H1 (cell line): ENCODE results near the gene PSMA2. TPM values are rescaled to one million over a fixed set of nuclear protein-coding genes. Genes with fewer than 3 reads are reported as not detected.
A peak's percentile ranks its signal among the peaks of the same experiment; 100 is the strongest.

Experiments used
- CTCF ChIA-PET: fragments of 300-600 bp; sonication (Branson Sonifier 250); formaldehyde crosslinking; loops from one replicate; lab custom pipeline; 2021; ENCODE audit not compliant: partially characterized antibody; lab: Charles Lee
- POLR2A ChIA-PET: fragments of 300-600 bp; sonication (Branson Sonifier 250); formaldehyde crosslinking; loops from one replicate; lab custom pipeline; 2021; ENCODE audit warnings: inconsistent platforms; ENCODE audit not compliant: partially characterized antibody; lab: Charles Lee
- DNase-seq, 2 experiments: peaks; one replicate each; pipeline versions ENCODE4 v3.0.0 to v3.0.0-alpha.2; 2010 to 2022; ENCODE audit warnings: low spot score in 2 of 2, low read depth in 1 of 2, mixed read lengths in 1 of 2
- FAIRE-seq: peaks from 2 replicates; lab custom pipeline; 2011; peaks lifted over from hg19 to GRCh38; lab: Jason Lieb, UNC
- H2AFZ ChIP-seq: 2 replicates; pipeline ENCODE4 v1.8.1; 2012; ENCODE audit warnings: low read length, inconsistent platforms
- H2AK5ac ChIP-seq: 2 replicates; pipeline ENCODE4 v1.6.1; 2013; ENCODE audit warnings: low read depth, low read length
- H2BK120ac ChIP-seq: replicated peaks from 2 replicates; pipeline ENCODE3; 2013; ENCODE audit warnings: low read depth, low read length, inconsistent platforms
- H2BK12ac ChIP-seq: 2 replicates; pipeline ENCODE4 v1.6.1; 2013; ENCODE audit warnings: low read depth, low read length
- H2BK15ac ChIP-seq: 2 replicates; pipeline ENCODE4 v1.6.1; 2013; ENCODE audit warnings: low read length
- H2BK20ac ChIP-seq: 2 replicates; pipeline ENCODE4 v1.6.1; 2013; ENCODE audit warnings: low read length
- H2BK5ac ChIP-seq: 2 replicates; pipeline ENCODE4 v1.6.1; 2013; ENCODE audit warnings: low read depth, low read length
- H3K14ac ChIP-seq: 2 replicates; pipeline ENCODE4 v1.6.1; 2013; ENCODE audit warnings: inconsistent platforms; ENCODE audit not compliant: insufficient read length
- H3K18ac ChIP-seq: 2 replicates; pipeline ENCODE4 v1.6.1; 2013; ENCODE audit warnings: low read length; ENCODE audit errors: extremely low read depth
- H3K23ac ChIP-seq: 2 replicates; pipeline ENCODE4 v1.6.1; 2013; ENCODE audit warnings: inconsistent platforms; ENCODE audit not compliant: insufficient read length
- H3K23me2 ChIP-seq: 2 replicates; pipeline ENCODE4 v1.6.1; 2013; ENCODE audit warnings: low read depth, low read length
- H3K27ac ChIP-seq: 2 replicates; pipeline ENCODE4 v1.6.1; 2011; ENCODE audit warnings: low read depth, low read length, inconsistent platforms
- H3K27me3 ChIP-seq, 4 experiments: replicated peaks in 1 of 4; 1 replicate in 1 of 4; 2 replicates in 3 of 4; pipeline versions ENCODE4 v1.6.1 to v1.8.1; 2011 to 2013; ENCODE audit warnings: low read length in 3 of 4, mild to moderate bottlenecking in 3 of 4, inconsistent platforms in 2 of 4, mixed read lengths in 2 of 4, moderate library complexity in 1 of 4; ENCODE audit not compliant: control insufficient read depth in 3 of 4, insufficient read depth in 3 of 4; ENCODE audit errors: extremely low read depth in 1 of 4
- H3K36me3 ChIP-seq, 4 experiments: 2 replicates each; pipeline versions ENCODE4 v1.6.1 to v1.8.1; 2011 to 2013; ENCODE audit warnings: mild to moderate bottlenecking in 4 of 4, low read length in 3 of 4, moderate library complexity in 2 of 4, control low read depth in 1 of 4, inconsistent platforms in 1 of 4; ENCODE audit not compliant: insufficient read depth in 4 of 4, control insufficient read depth in 2 of 4
- H3K4ac ChIP-seq: replicated peaks from 2 replicates; pipeline ENCODE3; 2013; ENCODE audit warnings: low read length, low read depth, mixed read lengths, inconsistent platforms; ENCODE audit not compliant: insufficient read length
- H3K4me1 ChIP-seq, 4 experiments: replicated peaks in 1 of 4; 1 replicate in 1 of 4; 2 replicates in 3 of 4; pipeline versions ENCODE4 v1.6.1 to v1.8.1; 2011 to 2013; ENCODE audit warnings: low read length in 3 of 4, inconsistent platforms in 2 of 4, mixed read lengths in 1 of 4; ENCODE audit not compliant: insufficient read depth in 4 of 4, control insufficient read depth in 3 of 4
- H3K4me2 ChIP-seq, 2 experiments: 2 replicates each; pipeline versions ENCODE4 v1.6.1 to v1.8.1; 2011 to 2013; ENCODE audit warnings: low read depth in 2 of 2, low read length in 2 of 2, control low read depth in 1 of 2, inconsistent platforms in 1 of 2, mild to moderate bottlenecking in 1 of 2; ENCODE audit not compliant: insufficient read depth in 1 of 2
- H3K4me3 ChIP-seq, 4 experiments: fragments of 200-600, 300-600 bp in 1 of 4; sonication (generic), shearing (Covaris generic), sonication (Bioruptor Twin) in 1 of 4; 2 replicates each; pipeline versions ENCODE4 v1.5.1 to v1.8.1; 2011 to 2016; ENCODE audit warnings: low read length in 4 of 4, low read depth in 3 of 4, control low read depth in 2 of 4, inconsistent platforms in 2 of 4, mild to moderate bottlenecking in 2 of 4, mixed read lengths in 1 of 4, moderate library complexity in 1 of 4; ENCODE audit not compliant: insufficient read depth in 2 of 4; ENCODE audit errors: extremely low read depth in 1 of 4
- H3K56ac ChIP-seq: replicated peaks from 2 replicates; pipeline ENCODE3; 2013; ENCODE audit warnings: low read depth, mild to moderate bottlenecking, mixed read lengths, low read length, inconsistent platforms; ENCODE audit not compliant: insufficient read length
- H3K79me1 ChIP-seq: 2 replicates; pipeline ENCODE4 v1.6.1; 2013; ENCODE audit warnings: low read depth, low read length, control low read depth
- H3K79me2 ChIP-seq, 2 experiments: 2 replicates each; pipeline versions ENCODE4 v1.6.1 to v1.8.1; 2012 to 2013; ENCODE audit warnings: low read length in 2 of 2, mild to moderate bottlenecking in 2 of 2, inconsistent platforms in 1 of 2; ENCODE audit not compliant: insufficient read depth in 2 of 2, control insufficient read depth in 1 of 2
- H3K9ac ChIP-seq, 4 experiments: replicated peaks in 1 of 4; 1 replicate in 1 of 4; 2 replicates in 3 of 4; pipeline versions ENCODE4 v1.6.1 to v1.8.1; 2011 to 2013; ENCODE audit warnings: low read depth in 3 of 4, low read length in 3 of 4, control low read depth in 2 of 4, mild to moderate bottlenecking in 2 of 4, moderate library complexity in 2 of 4, inconsistent platforms in 1 of 4; ENCODE audit errors: extremely low read depth in 1 of 4
- H3K9me3 ChIP-seq, 2 experiments: 2 replicates each; pipeline versions ENCODE4 v1.6.1 to v1.8.1; 2012 to 2013; ENCODE audit warnings: mild to moderate bottlenecking in 2 of 2, moderate library complexity in 2 of 2, control low read depth in 1 of 2, inconsistent platforms in 1 of 2, low read depth in 1 of 2, low read length in 1 of 2, mixed read lengths in 1 of 2; ENCODE audit not compliant: insufficient read depth in 2 of 2
- H4K20me1 ChIP-seq, 2 experiments: replicated peaks in 1 of 2; 2 replicates each; pipeline versions ENCODE3 to v1.8.1; 2011 to 2013; ENCODE audit warnings: inconsistent platforms in 2 of 2, low read length in 2 of 2, mild to moderate bottlenecking in 1 of 2; ENCODE audit not compliant: insufficient read depth in 2 of 2, control insufficient read depth in 1 of 2
- H4K5ac ChIP-seq: 2 replicates; pipeline ENCODE4 v1.6.1; 2013; ENCODE audit warnings: low read length, low read depth, mixed read lengths, inconsistent platforms; ENCODE audit not compliant: insufficient read length
- H4K8ac ChIP-seq: 2 replicates; pipeline ENCODE4 v1.8.0; 2013; ENCODE audit warnings: mild to moderate bottlenecking, moderate library complexity, low read length, inconsistent platforms; ENCODE audit not compliant: insufficient read depth; ENCODE audit errors: extremely low read depth
- H4K91ac ChIP-seq: replicated peaks from 2 replicates; pipeline ENCODE3; 2013; ENCODE audit warnings: low read length, mixed read lengths, inconsistent platforms; ENCODE audit not compliant: insufficient read length
- CREB1 ChIP-seq: IDR thresholded peaks from 2 replicates; pipeline ENCODE4 v1.6.1; 2012; ENCODE audit warnings: inconsistent platforms
- POLR2A ChIP-seq, 2 experiments: IDR thresholded peaks; 1 replicate in 1 of 2; 2 replicates in 1 of 2; pipeline ENCODE4 v1.6.1; 2011; ENCODE audit warnings: low read depth in 2 of 2, low read length in 2 of 2, mild to moderate bottlenecking in 2 of 2; ENCODE audit errors: control extremely low read depth in 1 of 2
- POLR2AphosphoS5 ChIP-seq: IDR thresholded peaks from 2 replicates; pipeline ENCODE4 v1.6.1; 2011; ENCODE audit warnings: low read depth, low read length
- RAD21 ChIP-seq, 2 experiments: IDR thresholded peaks in 1 of 2; conservative IDR thresholded peaks in 1 of 2; 2 replicates each; pipeline ENCODE4 v1.6.1; 2011; ENCODE audit warnings: low read depth in 2 of 2, low read length in 2 of 2, improper control_type of control experiment in 1 of 2, inconsistent platforms in 1 of 2, mild to moderate bottlenecking in 1 of 2, moderate library complexity in 1 of 2
- WGBS, 2 experiments: shearing (Covaris generic) in 1 of 2; methylation state at CpG; one replicate each; pipeline versions ENCODE4 v1.1.6 to v1.1.7; 2013 to 2015; ENCODE audit warnings: low lambda C conversion rate in 2 of 2, mixed read lengths in 2 of 2, inconsistent platforms in 1 of 2, low coverage in 1 of 2, missing lambda C conversion rate in 1 of 2; ENCODE audit not compliant: insufficient replicate concordance in 2 of 2, insufficient coverage in 1 of 2, insufficient read length in 1 of 2; ENCODE audit errors: extremely low coverage in 1 of 2, missing lambda C conversion rate in 1 of 2; 5-methylcytosine and 5-hydroxymethylcytosine counted together
- polyA plus RNA-seq, 7 experiments: library from polyadenylated mRNA; depleted of rRNA in 3 of 7; stranded (reverse) in 5 of 7; unstranded in 2 of 7; fragments of >200 nt in 5 of 7; fragments of 200-250 nt in 2 of 7; gene quantifications; 1 replicate in 5 of 7; 2 replicates in 1 of 7; 4 replicates in 1 of 7; pipeline versions ENCODE4 v1.2.1 to v1.2.3, GENCODE V29; 2011 to 2013; ENCODE audit warnings: missing spikeins in 2 of 7, mixed read lengths in 2 of 7
- total RNA-seq: library from RNA; stranded (reverse); fragmentation: NEBNext Ultra II Directional; extraction: Animal tissue kit (Norgen Biotek cat#: 25700); gene quantifications from 2 replicates; pipeline ENCODE4 v1.2.1, GENCODE V29; 2021
- TF ChIP-seq, protein P1 (sequence below), 3 experiments: IDR thresholded peaks; 1 replicate in 2 of 3; 2 replicates in 1 of 3; pipeline versions ENCODE4 v1.5.1 to v1.6.1; 2011; ENCODE audit warnings: low read length in 3 of 3, mild to moderate bottlenecking in 3 of 3, inconsistent platforms in 2 of 3, low read depth in 1 of 3, moderate library complexity in 1 of 3; ENCODE audit not compliant: insufficient read depth in 1 of 3; ENCODE audit errors: control extremely low read depth in 1 of 3

Gene PSMA2
- total and polyA plus RNA-seq, 2 of the 8 experiments (the other 6 are each of a cell fraction or from before 2014, with no cell fraction given): 211 to 259 TPM

DNA sequence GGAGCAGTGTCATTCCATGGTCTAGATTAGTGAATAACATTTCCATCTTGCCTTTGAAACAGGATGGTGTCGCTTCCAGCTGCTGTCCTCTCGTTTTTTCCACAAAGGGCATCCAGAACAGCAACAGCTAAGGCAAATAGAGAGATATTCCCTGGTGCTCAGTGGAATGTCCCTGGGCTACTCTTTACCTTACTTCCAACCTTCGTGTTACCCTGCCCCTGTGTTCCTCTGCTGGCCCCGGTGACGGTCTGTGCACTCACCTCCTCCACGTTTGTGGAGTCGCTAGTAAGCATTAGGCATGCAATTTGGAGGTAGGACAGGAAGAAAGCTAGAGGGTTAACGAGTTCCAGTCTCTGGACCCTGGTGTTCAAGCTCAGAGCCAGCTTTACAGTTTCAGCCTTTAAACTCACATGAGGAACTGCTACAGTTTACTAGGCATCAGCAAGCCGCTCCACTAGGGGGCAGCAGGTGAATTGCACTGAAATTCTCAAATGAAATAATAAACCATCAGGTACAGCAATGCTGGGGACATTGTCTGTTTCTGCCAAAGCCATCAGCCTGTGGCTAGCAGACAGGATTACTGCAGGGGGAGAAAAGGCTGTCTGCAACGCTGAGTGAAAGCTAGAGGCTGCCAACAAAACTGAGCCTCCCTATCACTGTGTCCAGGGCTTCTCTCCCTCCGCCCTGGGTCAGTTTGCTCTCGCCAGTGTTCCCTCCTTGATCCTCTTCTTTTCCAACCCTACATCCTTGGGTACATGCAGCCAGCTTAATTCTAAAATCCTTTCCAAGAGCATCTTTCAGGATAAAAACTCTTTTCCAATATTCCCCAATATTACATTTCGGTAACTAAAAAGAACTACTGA lies 9.2 kb upstream of the PSMA2 start:
- no peak overlapping the region for H4K8ac ChIP-seq
- FAIRE-seq (peak; percentile 94), DNase-seq (peak; percentile 65 to 92)
- H3K79me2 ChIP-seq: no peaks in the 10 kb centered on the region
- H3K27ac ChIP-seq: no peak overlapping the region
- H2BK5ac ChIP-seq: no peak overlapping the region
- no peak overlapping the region for H2BK120ac ChIP-seq
- H2BK12ac ChIP-seq: peak overlapping the region; percentile 7; the same call in 1 of the 2 replicates
- no peaks in the 10 kb centered on the region for H4K20me1 ChIP-seq
- H3K4me3 ChIP-seq: no peak overlapping the region
- 54% methylated on average over 13 of the region's 13 CpGs; no CpG with 5 or more reads in 1 of the 2 experiments for WGBS, 2 experiments
- no peak overlapping the region for H2AK5ac ChIP-seq
- H3K4me1 ChIP-seq: no peaks in the 10 kb centered on the region; a peak in 1 of 7 replicates
- CTCF ChIA-PET: interaction anchor here (0.6 to 2.0 kb wide), 57 partner anchors 8 to 900 kb away, joined by 3 to 20 read pairs (median 3); partner anchors contain the start of genes MRPL32 and STK17A
- no peak overlapping the region for H3K4ac ChIP-seq
- H3K79me1 ChIP-seq: no peaks in the 10 kb centered on the region
- H3K4me2 ChIP-seq: no peak overlapping the region
- POLR2A ChIA-PET: interaction anchor here (0.6 to 2.2 kb wide), 7 partner anchors 9 to 455 kb away, joined by 3 to 13 read pairs (median 3); partner anchors contain the start of genes MRPL32 and PSMA2
- no peaks in the 10 kb centered on the region; the same call in 1 of the 2 replicates for H3K23me2 ChIP-seq
- no peak overlapping the region for H2BK20ac ChIP-seq
- H2AFZ ChIP-seq: no peak overlapping the region
- no peak overlapping the region for H3K23ac ChIP-seq
- no peaks in the 10 kb centered on the region for H3K9me3 ChIP-seq
- H2BK15ac ChIP-seq: no peak overlapping the region
- no peak overlapping the region for H3K14ac ChIP-seq
- H3K18ac ChIP-seq: no peak overlapping the region
- H3K36me3 ChIP-seq: peaks cover 4 to 37% (median 19%) of the 10 kb centered on the region in 4 experiments; a peak in 7 of 8 replicates
- peak; percentile 96 for TF ChIP-seq RAD21 (IDR thresholded peaks at IDR 0.05 in 1 of 2, conservative IDR thresholded peaks at IDR 0.05 in 1 of 2; ENCODE audit: low read depth in 2 of 2, low read length in 2 of 2)
- TF ChIP-seq, protein P1, sequence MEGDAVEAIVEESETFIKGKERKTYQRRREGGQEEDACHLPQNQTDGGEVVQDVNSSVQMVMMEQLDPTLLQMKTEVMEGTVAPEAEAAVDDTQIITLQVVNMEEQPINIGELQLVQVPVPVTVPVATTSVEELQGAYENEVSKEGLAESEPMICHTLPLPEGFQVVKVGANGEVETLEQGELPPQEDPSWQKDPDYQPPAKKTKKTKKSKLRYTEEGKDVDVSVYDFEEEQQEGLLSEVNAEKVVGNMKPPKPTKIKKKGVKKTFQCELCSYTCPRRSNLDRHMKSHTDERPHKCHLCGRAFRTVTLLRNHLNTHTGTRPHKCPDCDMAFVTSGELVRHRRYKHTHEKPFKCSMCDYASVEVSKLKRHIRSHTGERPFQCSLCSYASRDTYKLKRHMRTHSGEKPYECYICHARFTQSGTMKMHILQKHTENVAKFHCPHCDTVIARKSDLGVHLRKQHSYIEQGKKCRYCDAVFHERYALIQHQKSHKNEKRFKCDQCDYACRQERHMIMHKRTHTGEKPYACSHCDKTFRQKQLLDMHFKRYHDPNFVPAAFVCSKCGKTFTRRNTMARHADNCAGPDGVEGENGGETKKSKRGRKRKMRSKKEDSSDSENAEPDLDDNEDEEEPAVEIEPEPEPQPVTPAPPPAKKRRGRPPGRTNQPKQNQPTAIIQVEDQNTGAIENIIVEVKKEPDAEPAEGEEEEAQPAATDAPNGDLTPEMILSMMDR (IDR thresholded peaks at IDR 0.05; ENCODE audit: control extremely low read depth in 1 of 3, insufficient read depth in 1 of 3, low read depth in 1 of 3, low read length in 3 of 3): peak; percentile 2 to 91 (median 82)
- 0 out of 2 replicates have a peak, but pooled peaks have one; percentile 25 for TF ChIP-seq CREB1
- TF ChIP-seq POLR2A (IDR thresholded peaks at IDR 0.05; ENCODE audit: control extremely low read depth in 1 of 2, low read depth in 2 of 2, low read length in 2 of 2): 0 out of 3 replicates have a peak, but pooled peaks of 1 of the 2 experiments have one; percentile 25
- TF ChIP-seq POLR2AphosphoS5: no peak
- no peaks in the 10 kb centered on the region for H3K27me3 ChIP-seq
- no peak overlapping the region for H4K91ac ChIP-seq
- no peak overlapping the region for H4K5ac ChIP-seq
- H3K9ac ChIP-seq: no peak overlapping the region; a peak in 2 of 7 replicates
- H3K56ac ChIP-seq: no peak overlapping the region
